C4-2B (cell line): ENCODE measurements around the gene AGAP1.

Experiments
- ZFX ChIP-seq: fragments of 450-650 bp; IDR thresholded peaks from 2 replicates; pipeline ENCODE4 v1.6.1; 2017
- TF ChIP-seq, protein P1 (sequence below): fragments of 450-650 bp; conservative IDR thresholded peaks from 2 replicates; pipeline ENCODE4 v1.5.1; 2017; ENCODE audit warnings: mild to moderate bottlenecking

DNA sequence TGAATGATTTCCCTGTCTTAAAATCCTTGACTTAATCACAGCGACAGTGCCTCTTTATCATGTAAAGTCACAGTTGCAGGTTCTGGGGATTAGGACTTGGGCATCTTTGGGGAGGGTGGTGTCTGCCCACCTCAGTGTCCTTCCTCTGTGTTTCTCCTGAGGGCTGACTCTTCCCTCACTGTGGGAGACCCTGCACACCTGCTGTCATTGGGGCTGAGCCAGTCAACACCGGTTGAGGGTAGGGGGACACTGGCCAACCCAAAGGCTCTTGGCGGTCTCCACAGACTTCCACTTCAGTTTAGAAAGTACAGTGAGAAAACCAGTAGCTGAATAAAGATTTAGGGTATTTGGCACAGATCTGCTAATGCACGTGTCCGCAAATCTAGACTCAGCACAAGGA, 36.9 kb downstream of the AGAP1 start:
- TF ChIP-seq, protein P1, sequence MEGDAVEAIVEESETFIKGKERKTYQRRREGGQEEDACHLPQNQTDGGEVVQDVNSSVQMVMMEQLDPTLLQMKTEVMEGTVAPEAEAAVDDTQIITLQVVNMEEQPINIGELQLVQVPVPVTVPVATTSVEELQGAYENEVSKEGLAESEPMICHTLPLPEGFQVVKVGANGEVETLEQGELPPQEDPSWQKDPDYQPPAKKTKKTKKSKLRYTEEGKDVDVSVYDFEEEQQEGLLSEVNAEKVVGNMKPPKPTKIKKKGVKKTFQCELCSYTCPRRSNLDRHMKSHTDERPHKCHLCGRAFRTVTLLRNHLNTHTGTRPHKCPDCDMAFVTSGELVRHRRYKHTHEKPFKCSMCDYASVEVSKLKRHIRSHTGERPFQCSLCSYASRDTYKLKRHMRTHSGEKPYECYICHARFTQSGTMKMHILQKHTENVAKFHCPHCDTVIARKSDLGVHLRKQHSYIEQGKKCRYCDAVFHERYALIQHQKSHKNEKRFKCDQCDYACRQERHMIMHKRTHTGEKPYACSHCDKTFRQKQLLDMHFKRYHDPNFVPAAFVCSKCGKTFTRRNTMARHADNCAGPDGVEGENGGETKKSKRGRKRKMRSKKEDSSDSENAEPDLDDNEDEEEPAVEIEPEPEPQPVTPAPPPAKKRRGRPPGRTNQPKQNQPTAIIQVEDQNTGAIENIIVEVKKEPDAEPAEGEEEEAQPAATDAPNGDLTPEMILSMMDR, result no peak
- no peak for TF ChIP-seq ZFX
